ENCODE measurements around the gene SPARC.
"Not testable (repeated sequence)": the region's sequence is repeated elsewhere in the genome, so short reads cannot be mapped to it uniquely, and the experiment has no call there.

The SPARC gene

DNA sequence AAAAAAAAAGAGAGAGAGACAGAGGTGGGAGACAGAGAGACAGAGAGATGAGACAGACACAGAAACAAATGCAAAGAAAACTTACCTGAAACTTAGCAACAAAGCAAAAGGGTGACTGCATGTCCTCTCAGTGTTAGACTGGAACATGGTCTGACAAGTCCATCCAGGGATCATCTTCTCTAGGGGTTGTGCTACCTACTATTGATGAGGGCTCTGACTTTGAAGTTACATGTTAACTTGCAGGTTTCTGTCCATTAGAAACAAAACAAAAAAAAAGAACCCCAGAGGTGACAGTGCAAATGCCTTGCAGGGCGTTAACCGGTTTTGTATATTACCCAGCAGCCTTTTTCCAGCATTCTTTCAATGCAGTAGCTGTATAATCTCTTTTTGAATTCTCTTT lies 13.6 kb upstream of the SPARC start:
- no peak for DNase-seq

GRCh38 chr5:151699071-151699901 lies 12.6 kb upstream of the SPARC start:
- no peak for DNase-seq

DNA sequence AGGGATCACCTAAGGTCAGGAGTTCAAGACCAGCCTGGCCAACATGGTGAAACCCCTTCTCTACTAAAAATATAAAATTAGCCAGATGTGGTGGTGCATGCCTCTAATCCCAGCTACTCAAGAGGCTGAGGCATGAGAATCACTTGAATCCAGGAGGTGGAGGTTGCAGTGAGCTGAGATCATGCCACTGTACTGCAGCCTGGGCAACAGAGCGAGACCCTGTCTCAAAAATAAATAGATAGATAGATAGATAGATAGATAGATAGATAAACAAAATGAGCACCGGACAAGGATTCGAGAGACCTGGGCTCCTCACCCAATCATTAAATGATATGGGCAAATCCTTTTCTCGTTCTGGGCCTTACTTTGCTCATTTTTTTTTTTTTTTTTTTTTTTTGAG lies 11.4 kb upstream of the SPARC start:
- not testable (repeated sequence) for DNase-seq

- DNase-seq = no peak
Measured at GRCh38 chr5:151697452-151697851, 10.7 kb upstream of the SPARC start.

- no peak for DNase-seq
Measured at GRCh38 chr5:151696470-151697061, 9.9 kb upstream of the SPARC start.

- DNase-seq = no peak
Measured at GRCh38 chr5:151695464-151695863, 8.7 kb upstream of the SPARC start.

DNA sequence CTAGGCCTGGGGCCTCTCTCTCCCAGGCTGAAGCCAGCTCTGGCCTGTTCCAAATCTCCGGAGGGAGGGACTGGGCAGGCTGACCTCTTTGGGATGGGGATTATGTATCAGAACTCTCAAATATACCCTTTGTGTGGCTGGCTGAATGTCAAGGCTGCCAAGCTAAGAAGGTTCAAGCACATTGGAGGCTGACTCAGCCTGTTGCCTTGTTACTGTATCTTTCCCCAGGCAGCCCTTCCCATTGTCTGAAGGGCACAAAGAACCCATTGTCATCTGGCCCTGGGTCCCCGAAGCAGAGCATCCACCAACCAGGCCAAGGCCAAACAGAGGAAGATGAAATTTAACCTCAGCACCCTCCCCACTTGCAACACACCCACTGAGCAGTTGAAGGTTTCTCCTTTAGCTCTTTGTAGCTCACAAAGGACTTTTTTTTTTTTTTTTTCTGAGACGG lies 7.3 kb upstream of the SPARC start:
- no peak for DNase-seq

GRCh38 chr5:151692312-151692711 lies 5.6 kb upstream of the SPARC start:
- no peak for DNase-seq

GRCh38 chr5:151691706-151692105 lies 5.0 kb upstream of the SPARC start:
- no peak for DNase-seq

GRCh38 chr5:151689591-151689990 lies 2.9 kb upstream of the SPARC start:
- not testable (repeated sequence) for DNase-seq

- DNase-seq = no peak
Measured at GRCh38 chr5:151688436-151688835, 1.7 kb upstream of the SPARC start.

GRCh38 chr5:151685749-151686673 lies 704 bp downstream of the SPARC start:
- DNase-seq = peak; percentile 39

- no peak for DNase-seq
Measured at GRCh38 chr5:151684690-151685361, 1.9 kb downstream of the SPARC start.

DNA sequence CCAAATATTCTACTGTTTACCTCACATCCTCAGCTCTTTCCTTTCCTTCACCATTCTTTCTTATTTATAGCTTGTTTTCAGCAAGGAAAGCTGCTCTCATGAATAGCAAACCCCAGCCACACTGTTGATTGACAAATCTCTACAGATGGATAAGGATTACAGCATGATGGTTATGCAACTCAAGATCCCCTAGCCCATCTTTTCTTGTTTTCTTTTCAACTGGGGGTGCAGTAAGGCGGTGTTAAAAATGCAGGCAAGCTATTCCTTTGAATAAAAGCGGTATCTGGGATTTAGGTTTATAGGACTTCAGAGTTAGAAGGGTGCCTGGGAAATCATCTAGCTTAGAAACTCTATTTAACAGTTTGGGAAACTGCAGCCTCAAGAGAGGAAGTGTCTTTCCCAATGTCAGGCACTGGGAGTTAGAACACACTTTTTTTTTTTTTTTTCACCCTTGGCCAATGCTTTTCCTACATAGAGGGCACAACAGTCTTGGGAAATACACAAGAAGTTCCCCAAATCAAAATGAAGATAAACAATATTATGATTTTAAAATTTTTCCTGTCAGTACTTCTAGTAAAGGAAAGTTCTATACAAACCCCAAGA lies 2.6 kb downstream of the SPARC start:
- no peak for DNase-seq

- no peak for DNase-seq
Measured at GRCh38 chr5:151683444-151683843, 3.3 kb downstream of the SPARC start.

- DNase-seq = peak; percentile 33
Measured at GRCh38 chr5:151682751-151683331, 3.9 kb downstream of the SPARC start.

- DNase-seq = no peak
Measured at GRCh38 chr5:151682240-151682639, 4.5 kb downstream of the SPARC start.

DNA sequence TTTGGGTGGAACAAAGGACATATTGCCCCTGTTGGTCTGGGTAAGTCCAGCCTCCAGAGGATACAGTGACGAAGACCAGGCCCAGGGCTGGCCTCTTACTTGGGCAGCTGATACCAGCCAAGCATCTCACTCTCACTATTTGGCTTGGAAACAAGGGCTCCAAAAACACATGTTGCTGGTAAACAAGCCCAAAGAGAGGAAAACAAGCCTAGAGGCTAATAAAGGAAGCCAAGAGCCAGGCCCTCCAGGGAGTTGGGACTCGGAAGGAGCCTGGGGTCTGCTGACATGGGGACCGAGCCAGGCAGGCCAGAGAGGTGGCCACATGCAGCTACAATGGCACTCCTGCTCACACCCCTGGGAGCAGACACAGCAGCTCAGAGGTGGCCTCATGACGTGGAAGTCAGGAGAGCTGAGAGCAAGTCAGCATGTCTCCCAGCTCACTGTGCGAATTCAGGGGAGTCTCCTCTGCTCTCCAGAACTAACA lies 5.7 kb downstream of the SPARC start:
- DNase-seq = no peak

DNA sequence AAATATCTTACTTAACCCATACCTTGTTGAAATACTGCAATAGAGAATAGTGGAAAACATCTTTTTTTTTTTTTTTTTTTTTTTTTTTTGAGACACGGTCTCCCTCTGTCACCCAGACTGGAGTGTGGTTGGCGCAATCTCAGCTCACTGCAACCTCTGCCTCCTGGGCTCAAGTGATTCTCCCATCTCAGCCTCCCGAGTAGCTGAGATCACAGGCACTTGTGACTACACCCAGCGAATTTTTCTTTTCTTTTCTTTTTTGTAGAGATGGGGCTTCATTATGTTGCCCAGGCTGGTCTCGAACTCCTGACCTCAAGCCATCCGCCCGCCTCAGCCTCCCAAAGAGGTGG lies 6.6 kb downstream of the SPARC start:
- not testable (repeated sequence) for DNase-seq

DNA sequence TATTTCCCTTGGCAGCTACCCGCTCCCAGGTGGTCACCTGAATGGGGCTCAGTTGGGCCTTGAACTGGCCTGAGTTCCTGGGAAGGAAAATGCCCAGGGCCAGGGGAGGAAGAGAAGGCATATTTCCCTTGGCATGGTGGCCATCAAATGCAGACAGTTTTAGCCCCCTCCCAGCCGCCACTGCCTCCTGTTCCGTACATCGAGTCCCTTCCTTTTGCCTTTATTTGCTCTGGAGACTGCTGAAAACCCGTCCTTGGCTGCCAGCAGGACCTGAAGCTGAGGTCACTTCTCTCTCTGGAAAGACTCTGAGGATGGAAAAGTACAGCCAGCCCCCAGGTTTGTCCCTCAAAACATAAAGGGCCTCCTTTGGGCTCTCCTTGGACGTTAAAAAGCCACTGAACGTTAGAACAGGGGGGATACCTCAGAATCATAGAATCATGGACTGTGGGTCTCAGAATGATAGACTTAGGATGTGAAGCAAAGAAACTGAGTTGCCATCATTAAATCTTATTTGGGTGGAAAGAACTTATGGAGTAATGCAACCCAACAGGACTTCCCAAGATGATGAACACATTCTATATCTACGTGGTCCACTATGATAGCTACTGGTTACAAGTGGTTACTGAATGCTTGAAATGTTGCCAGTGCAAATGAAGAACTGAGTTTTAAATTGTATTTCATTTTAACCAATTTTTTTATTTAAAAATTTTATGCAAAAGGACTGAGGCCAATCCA lies 7.1 kb downstream of the SPARC start:
- DNase-seq = no peak

GRCh38 chr5:151678713-151679112 lies 8.0 kb downstream of the SPARC start:
- DNase-seq = no peak
